Chondrocyte (in vitro differentiated cells): ENCODE results near the gene ELANE. TPM values are rescaled to one million over a fixed set of nuclear protein-coding genes. Genes with fewer than 3 reads are reported as not detected.

Source experiments
- DNase-seq: peaks from one replicate; pipeline ENCODE4 v3.0.0; 2021; ENCODE audit warnings: mixed read lengths, low spot score
- H3K27ac Mint-ChIP-seq: one replicate; pipeline ENCODE4 v1.8.0; 2021; ENCODE audit warnings: mild to moderate bottlenecking, moderate library complexity, mixed read lengths; ENCODE audit not compliant: unreplicated experiment
- H3K27me3 Mint-ChIP-seq: 2 replicates; pipeline ENCODE4 v1.8.0; 2021; ENCODE audit warnings: low read depth, mixed read lengths
- H3K36me3 Mint-ChIP-seq: 2 replicates; pipeline ENCODE4 v1.8.0; 2021; ENCODE audit warnings: low read depth, mixed read lengths
- H3K4me1 Mint-ChIP-seq: 2 replicates; pipeline ENCODE4 v1.8.0; 2021; ENCODE audit warnings: low read depth, mild to moderate bottlenecking, mixed read lengths
- H3K4me3 Mint-ChIP-seq: one replicate; pipeline ENCODE4 v1.8.0; 2021; ENCODE audit warnings: mild to moderate bottlenecking, moderate library complexity, mixed read lengths; ENCODE audit not compliant: unreplicated experiment
- H3K9me3 Mint-ChIP-seq: 2 replicates; pipeline ENCODE4 v1.8.0; 2021; ENCODE audit warnings: low read depth, mixed read lengths
- CTCF ChIP-seq: fragments of 200-600 bp; sonication (generic); IDR thresholded peaks from 2 replicates; pipeline ENCODE4 v1.5.0; 2021; ENCODE audit warnings: antibody characterized with exemption, mild to moderate bottlenecking, moderate library complexity
- total RNA-seq: library from RNA; stranded (reverse); gene quantifications from 3 replicates; pipeline ENCODE4 v1.2.1, GENCODE V29; 2021

The ELANE gene
- total RNA-seq, 1 donor from 2014 or later, result not detected

GRCh38 chr19:827710-828321, 24.3 kb upstream of the ELANE start, which contains the start of gene AZU1:
Gene AZU1, plus strand, starts transcription at chr19:827837. Its CDS starts 10 bp downstream, at chr19:827847.
- Mint-ChIP-seq H3K36me3 (no peaks in the 10 kb centered on the region), H3K4me3 (no peak within 1 kb of the TSS), H3K27ac (no peak within 1 kb of the TSS), H3K9me3 (no peaks in the 10 kb centered on the region), H3K27me3 (no peaks in the 10 kb centered on the region), H3K4me1 (no peaks in the 10 kb centered on the region)
- TF ChIP-seq CTCF, result no peak
- peak; percentile 87 for DNase-seq

GRCh38 chr19:829129-829758, 22.9 kb upstream of the ELANE start:
- no peak overlapping the region for H3K27ac Mint-ChIP-seq
- TF ChIP-seq CTCF, result no peak

GRCh38 chr19:831407-832369, 20.4 kb upstream of the ELANE start:
- H3K27me3 Mint-ChIP-seq, result peaks cover 4% of the 10 kb centered on the region
- no peaks in the 10 kb centered on the region for H3K36me3 Mint-ChIP-seq
- H3K4me1 Mint-ChIP-seq, result peaks cover 3% of the 10 kb centered on the region
- H3K27ac Mint-ChIP-seq, result no peak overlapping the region
- no peak for TF ChIP-seq CTCF
- no peak overlapping the region for H3K4me3 Mint-ChIP-seq
- peak; percentile 61 for DNase-seq
- H3K9me3 Mint-ChIP-seq, result no peaks in the 10 kb centered on the region

More at GRCh38 chr19:829129-829758, 22.9 kb upstream of the ELANE start:
- Mint-ChIP-seq H3K36me3 (no peaks in the 10 kb centered on the region), H3K4me1 (peaks cover 2% of the 10 kb centered on the region), H3K27me3 (no peaks in the 10 kb centered on the region), H3K4me3 (no peak overlapping the region), H3K9me3 (no peaks in the 10 kb centered on the region)
- DNase-seq, result no peak

- Mint-ChIP-seq H3K27me3 (peaks cover 4% of the 10 kb centered on the region), H3K4me1 (peaks cover 3% of the 10 kb centered on the region), H3K4me3 (no peak overlapping the region), H3K9me3 (no peaks in the 10 kb centered on the region), H3K27ac (no peak overlapping the region), H3K36me3 (no peaks in the 10 kb centered on the region)
- no peak for DNase-seq
- no peak for TF ChIP-seq CTCF
These were observed 17.9 kb upstream of the ELANE start for GRCh38 chr19:834216-834615.

GRCh38 chr19:835210-835810, 16.8 kb upstream of the ELANE start:
- no peaks in the 10 kb centered on the region for H3K9me3 Mint-ChIP-seq
- no peak overlapping the region for H3K27ac Mint-ChIP-seq
- H3K27me3 Mint-ChIP-seq, result peaks cover 4% of the 10 kb centered on the region
- H3K4me3 Mint-ChIP-seq, result no peak overlapping the region
- no peaks in the 10 kb centered on the region for H3K36me3 Mint-ChIP-seq
- no peak for DNase-seq
- H3K4me1 Mint-ChIP-seq, result peaks cover 3% of the 10 kb centered on the region
- no peak for TF ChIP-seq CTCF
